ENCODE measurements around the gene KCNK3.

DNA sequence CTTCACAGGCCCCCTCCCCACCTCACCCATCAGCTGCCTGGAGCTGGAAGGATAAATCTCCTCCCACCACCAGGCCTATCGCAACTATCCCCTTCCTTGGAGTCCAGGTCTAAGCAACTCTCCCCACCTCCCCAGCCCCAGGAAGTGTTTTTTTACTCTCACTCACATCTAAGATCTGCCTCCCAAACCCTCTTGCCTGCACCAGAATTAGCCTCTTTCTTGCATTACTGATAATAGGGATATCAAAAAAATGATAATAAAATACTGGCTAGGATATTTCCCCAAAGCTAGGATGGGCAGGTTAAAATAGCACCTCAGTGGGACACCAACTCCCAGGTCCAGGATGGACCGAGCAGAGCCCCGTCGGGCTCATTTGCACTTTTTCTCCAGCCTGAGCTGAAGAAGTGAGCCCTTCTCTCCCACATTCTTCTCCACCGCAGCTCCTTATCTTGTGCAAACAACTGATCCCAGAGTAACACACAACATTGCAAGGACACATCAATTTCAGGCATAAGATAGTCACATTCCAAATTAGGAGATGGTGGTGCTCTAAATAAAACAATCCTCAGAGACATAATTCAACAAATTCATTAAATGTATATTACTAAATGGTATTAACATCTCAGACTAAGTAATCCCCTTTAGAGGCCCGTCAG is 33.7 kb upstream of the KCNK3 start:
- TF ChIP-seq POLR2AphosphoS5 (IDR thresholded peaks at IDR 0.05; ENCODE audit: insufficient read depth, low read depth, low read length) (no peak), FOS (IDR thresholded peaks at IDR 0.05; ENCODE audit: borderline replicate concordance, insufficient read depth, low read length) (no peak)
- TF ChIP-seq, protein P1, sequence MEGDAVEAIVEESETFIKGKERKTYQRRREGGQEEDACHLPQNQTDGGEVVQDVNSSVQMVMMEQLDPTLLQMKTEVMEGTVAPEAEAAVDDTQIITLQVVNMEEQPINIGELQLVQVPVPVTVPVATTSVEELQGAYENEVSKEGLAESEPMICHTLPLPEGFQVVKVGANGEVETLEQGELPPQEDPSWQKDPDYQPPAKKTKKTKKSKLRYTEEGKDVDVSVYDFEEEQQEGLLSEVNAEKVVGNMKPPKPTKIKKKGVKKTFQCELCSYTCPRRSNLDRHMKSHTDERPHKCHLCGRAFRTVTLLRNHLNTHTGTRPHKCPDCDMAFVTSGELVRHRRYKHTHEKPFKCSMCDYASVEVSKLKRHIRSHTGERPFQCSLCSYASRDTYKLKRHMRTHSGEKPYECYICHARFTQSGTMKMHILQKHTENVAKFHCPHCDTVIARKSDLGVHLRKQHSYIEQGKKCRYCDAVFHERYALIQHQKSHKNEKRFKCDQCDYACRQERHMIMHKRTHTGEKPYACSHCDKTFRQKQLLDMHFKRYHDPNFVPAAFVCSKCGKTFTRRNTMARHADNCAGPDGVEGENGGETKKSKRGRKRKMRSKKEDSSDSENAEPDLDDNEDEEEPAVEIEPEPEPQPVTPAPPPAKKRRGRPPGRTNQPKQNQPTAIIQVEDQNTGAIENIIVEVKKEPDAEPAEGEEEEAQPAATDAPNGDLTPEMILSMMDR (IDR thresholded peaks at IDR 0.05; ENCODE audit: extremely low read depth in 1 of 2, insufficient read depth in 1 of 2, low read depth in 1 of 2, low read length in 2 of 2): no peak

All from endothelial cell of umbilical vein (primary cell).